Neural cell (in vitro differentiated cells): Measurements from ENCODE around the gene ANKRD33.

ENCODE experiments used
- POLR2AphosphoS5 ChIP-seq: IDR thresholded peaks from 2 replicates; pipeline ENCODE4 v1.6.1; 2012
- TAF1 ChIP-seq: IDR thresholded peaks from 2 replicates; pipeline ENCODE4 v1.6.1; 2012; ENCODE audit warnings: low read depth

- no peak for TF ChIP-seq TAF1
- no peak for TF ChIP-seq POLR2AphosphoS5
These were observed 25.4 kb downstream of the ANKRD33 start for GRCh38 chr12:51913071-51914033.
